Esophagus squamous epithelium (tissue), 5 donors: Measurements from ENCODE around the gene ETS1. TPM values are rescaled to one million over a fixed set of nuclear protein-coding genes. Genes with fewer than 3 reads are reported as not detected.

Experiments used
- DNase-seq: peaks from one replicate; lab custom pipeline; 2025; lab: John Stamatoyannopoulos, UW
- H3K27ac ChIP-seq, 4 donors: fragments of 200-600 bp; sonication (generic); one replicate each; pipeline ENCODE4 v1.5.1; 2016 to 2019; ENCODE audit warnings: mild to moderate bottlenecking in 1 of 4
- H3K27me3 ChIP-seq, 4 donors: fragments of 200-600 bp; sonication (generic); 1 replicate in 3 of 4; 2 replicates in 1 of 4; pipeline versions ENCODE4 v1.5.1 to v1.6.0; 2017 to 2021; ENCODE audit warnings: antibody characterized with exemption in 1 of 4
- H3K36me3 ChIP-seq, 3 donors: fragments of 200-600 bp; sonication (generic); one replicate each; pipeline ENCODE4 v1.5.1; 2016 to 2019
- H3K4me1 ChIP-seq, 3 donors: fragments of 200-600 bp; sonication (generic); one replicate each; pipeline ENCODE4 v1.5.1; 2017 to 2019
- H3K4me3 ChIP-seq, 4 donors: fragments of 200-600 bp; sonication (generic); 1 replicate in 3 of 4; 2 replicates in 1 of 4; pipeline ENCODE4 v1.5.1; 2016 to 2019; ENCODE audit warnings: mild to moderate bottlenecking in 2 of 4, moderate library complexity in 1 of 4
- H3K9me3 ChIP-seq, 3 donors: fragments of 200-600 bp; sonication (generic); one replicate each; pipeline ENCODE4 v1.5.1; 2016 to 2019
- CTCF ChIP-seq, 6 experiments: fragments of 450-650 bp in 4 of 6; fragments of 200-600 bp in 2 of 6; sonication (generic) in 2 of 6; IDR thresholded peaks; one replicate each; pipeline ENCODE4 v1.5.1; 2016 to 2019; ENCODE audit warnings: antibody characterized with exemption in 6 of 6, mild to moderate bottlenecking in 4 of 6, moderate library complexity in 4 of 6
- POLR2A ChIP-seq, 4 donors: fragments of 450-650 bp; IDR thresholded peaks; one replicate each; pipeline ENCODE4 v1.6.1; 2017; ENCODE audit warnings: antibody characterized with exemption in 4 of 4, mild to moderate bottlenecking in 4 of 4, moderate library complexity in 3 of 4
- WGBS, 2 donors: methylation state at CpG; one replicate each; pipeline ENCODE4 v1.1.5; 2018; 5-methylcytosine and 5-hydroxymethylcytosine counted together
- intact Hi-C: fragments of 100-400 bp; cut with DNase I; formaldehyde crosslinking; loops from one replicate; pipeline ENCODE4 v1.15.0; 2022
- total RNA-seq, 4 donors: library from RNA; depleted of rRNA; stranded (reverse); fragments of >200 nt; gene quantifications; one replicate each; pipeline ENCODE4 v1.1.0, GENCODE V29; 2016
- donor health status: DM: yes; HTN: yes; CAD: no.

Gene ETS1
- total RNA-seq, 4 donors from 2014 or later = 3.4 to 37.0 (median 16.4) TPM

- H3K4me1 ChIP-seq = peaks cover 0 to 10% (median 0%) of the 10 kb centered on the region in 3 donors
- intact Hi-C loops = no loop called here
- H3K9me3 ChIP-seq = no peaks in the 10 kb centered on the region
- DNase-seq = no peak
- H3K27ac ChIP-seq = no peak overlapping the region
- no peaks in the 10 kb centered on the region for H3K27me3 ChIP-seq
- no peak overlapping the region for H3K4me3 ChIP-seq
- H3K36me3 ChIP-seq = no peaks in the 10 kb centered on the region
- TF ChIP-seq POLR2A (IDR thresholded peaks at IDR 0.05) = no peak
- no peak for TF ChIP-seq CTCF (IDR thresholded peaks at IDR 0.05)
- WGBS, 2 donors = 54 to 63% methylated on average over 3 of the region's 3 CpGs
Measured at GRCh38 chr11:128559496-128560103, 27.8 kb downstream of the ETS1 start.

GRCh38 chr11:128555606-128556005 lies 31.8 kb downstream of the ETS1 start:
- 62 to 94% methylated on average over 2 of the region's 2 CpGs for whole genome bisulfite sequencing, 2 donors
- Histone ChIP-seq H3K4me1 (peaks cover 0 to 14% (median 4%) of the 10 kb centered on the region in 3 donors), H3K36me3 (no peaks in the 10 kb centered on the region), H3K4me3 (no peak overlapping the region), H3K9me3 (no peaks in the 10 kb centered on the region), H3K27ac (no peak overlapping the region), H3K27me3 (no peaks in the 10 kb centered on the region)
- intact Hi-C loops = no loop called here
- TF ChIP-seq POLR2A (IDR thresholded peaks at IDR 0.05) = no peak
- TF ChIP-seq CTCF (IDR thresholded peaks at IDR 0.05) = peak in 1 of 6 experiments; percentile 9
- DNase-seq = no peak

- peaks cover 0 to 29% (median 8%) of the 10 kb centered on the region in 3 donors for H3K4me1 ChIP-seq
- 26 to 31% methylated on average over 10 of the region's 10 CpGs for WGBS, 2 donors
- H3K4me3 ChIP-seq = peak overlapping the region in 1 of 4 donors; percentile 3
- peak overlapping the region in 2 of 4 donors; percentile 6 to 51 for H3K27ac ChIP-seq
- no peaks in the 10 kb centered on the region for H3K36me3 ChIP-seq
- TF ChIP-seq POLR2A (IDR thresholded peaks at IDR 0.05) = no peak
- TF ChIP-seq CTCF (IDR thresholded peaks at IDR 0.05) = no peak
- DNase-seq = no peak
- intact Hi-C loops = no loop called here
- peaks cover 0 to 10% (median 0%) of the 10 kb centered on the region in 4 donors for H3K27me3 ChIP-seq
- H3K9me3 ChIP-seq = no peaks in the 10 kb centered on the region
Measured at GRCh38 chr11:128553662-128554362, 33.5 kb downstream of the ETS1 start.

GRCh38 chr11:128552783-128553661 lies 34.3 kb downstream of the ETS1 start:
- TF ChIP-seq POLR2A (IDR thresholded peaks at IDR 0.05) (peak in 1 of 4 donors; percentile 10), CTCF (IDR thresholded peaks at IDR 0.05) (no peak)
- Histone ChIP-seq H3K36me3 (no peaks in the 10 kb centered on the region), H3K4me3 (peak overlapping the region in 1 of 4 donors; percentile 3), H3K27ac (peak overlapping the region in 3 of 4 donors; percentile 6 to 60 (median 51)), H3K27me3 (peaks cover 0 to 11% (median 0%) of the 10 kb centered on the region in 4 donors), H3K4me1 (peaks cover 0 to 37% (median 13%) of the 10 kb centered on the region in 3 donors), H3K9me3 (no peaks in the 10 kb centered on the region)
- intact Hi-C loops = no loop called here
- WGBS, 2 donors = 58% methylated on average over 14 of the region's 14 CpGs
- no peak for DNase-seq
